ENCODE data around the gene TRMT10B.

The TRMT10B gene

GRCh38 chr9:37827483-37828165 lies 74.0 kb downstream of the TRMT10B start:
- TF ChIP-seq CTCF (IDR thresholded peaks at IDR 0.05; ENCODE audit: extremely low read depth, missing control alignments) = no peak

More at GRCh38 chr9:37827483-37828165, 74.0 kb downstream of the TRMT10B start:
- no peak for DNase-seq (ENCODE audit: low spot score)
